Measurements from ENCODE around the gene PDZK1IP1. TPM values are rescaled to one million over a fixed set of nuclear protein-coding genes. Genes with fewer than 3 reads are reported as not detected.

Gene PDZK1IP1
- total RNA-seq, 3 donors from 2014 or later (not counting 1 experiment from before 2014, with no cell fraction given) = 0.54 TPM; not detected in 2

GRCh38 chr1:47137198-47137597 lies 52.6 kb downstream of the PDZK1IP1 start, which contains the start of gene CYP4A22:
Gene CYP4A22, plus strand, starts transcription at chr1:47137441. Its CDS starts 45 bp downstream, at chr1:47137486.
- Histone ChIP-seq H3K27ac (ENCODE audit: low read length) (no peak within 1 kb of the TSS), H3K4me1 (ENCODE audit: control insufficient read depth, insufficient read depth, low read length) (no peaks in the 10 kb centered on the region), H3K9me3 (ENCODE audit: control insufficient read depth, insufficient read depth, low read length) (no peaks in the 10 kb centered on the region), H3K4me3 (ENCODE audit: low read length) (no peak within 1 kb of the TSS), H3K36me3 (ENCODE audit: control insufficient read depth, insufficient read depth, low read length) (no peaks in the 10 kb centered on the region), H3K27me3 (ENCODE audit: control insufficient read depth, insufficient read depth, low read length) (no peaks in the 10 kb centered on the region)
- intact Hi-C loops (cut with micrococcal nuclease) = no loop called here
- DNase-seq = no peak
- 79% methylated on average over 3 of the region's 4 CpGs for WGBS (ENCODE audit: insufficient coverage)
- no peak for TF ChIP-seq CTCF (IDR thresholded peaks at IDR 0.05)
- H3K9me3 Mint-ChIP-seq = no peaks in the 10 kb centered on the region
- no peaks in the 10 kb centered on the region for H3K4me1 Mint-ChIP-seq
- no peak within 1 kb of the TSS for H3K27ac Mint-ChIP-seq
- H3K27me3 Mint-ChIP-seq (ENCODE audit: low read depth in 2 of 2) = peaks cover 8 to 9% of the 10 kb centered on the region in 2 donors
- ATAC-seq = no peak
- no peak within 1 kb of the TSS for H3K4me3 Mint-ChIP-seq
- no peaks in the 10 kb centered on the region for H3K36me3 Mint-ChIP-seq

Other genes starting within 250 kb of the PDZK1IP1 start
- gene CYP4A11, start 248.6 kb downstream of the PDZK1IP1 start, total RNA-seq = not detected
- gene CYP4X1, start 166.4 kb downstream of the PDZK1IP1 start, total RNA-seq = not detected
- gene CYP4Z1, start 122.8 kb downstream of the PDZK1IP1 start, total RNA-seq = not detected
- gene CYP4A22, start 52.6 kb downstream of the PDZK1IP1 start, total RNA-seq = not detected
- gene TAL1, start 42.2 kb upstream of the PDZK1IP1 start, total RNA-seq = 1 to 10 TPM in 2 of 3 donors, under 1 TPM in 1; 0.91 to 6.7 (median 3.5) TPM
- 1 to 10 TPM; 2.1 to 2.9 (median 2.4) TPM for gene STIL, start 124.1 kb upstream of the PDZK1IP1 start, total RNA-seq
- 10 to 100 TPM; 70.6 to 76.1 (median 74.1) TPM for gene CMPK1, start 143.8 kb upstream of the PDZK1IP1 start, total RNA-seq
- gene FOXE3, start 226.2 kb upstream of the PDZK1IP1 start, total RNA-seq = not detected
- gene FOXD2, start 248.0 kb upstream of the PDZK1IP1 start, total RNA-seq = 1 to 10 TPM in 2 of 3 donors, under 1 TPM in 1; 0.49 to 1.4 (median 1.1) TPM